ENCODE data around the gene ANXA3. TPM values are rescaled to one million over a fixed set of nuclear protein-coding genes. Genes with fewer than 3 reads are reported as not detected.
A peak's percentile ranks its signal among the peaks of the same experiment; 100 is the strongest.

ANXA3 gene
- polyA plus RNA-seq, 3 donors, result 0.31 to 0.64 (median 0.55) TPM

GRCh38 chr4:78599147-78599546 is 47.6 kb downstream of the ANXA3 start:
- intact Hi-C loops (cut with micrococcal nuclease), result no loop called here
- Histone ChIP-seq H3K79me2 (ENCODE audit: insufficient read depth, low read length) (no peaks in the 10 kb centered on the region), H3K4me3 (replicated peaks in 1 of 3; ENCODE audit: low read depth in 2 of 3, low read length in 3 of 3) (no peak overlapping the region), H3K4me1 (ENCODE audit: control insufficient read depth in 1 of 2, insufficient read depth in 2 of 2, low read length in 2 of 2) (no peaks in the 10 kb centered on the region), H3K27me3 (ENCODE audit: control insufficient read depth in 2 of 2, insufficient read depth in 2 of 2, low read length in 2 of 2) (no peaks in the 10 kb centered on the region), H3K4me2 (replicated peaks; ENCODE audit: extremely low read depth, low read length, poor library complexity, severe bottlenecking) (no peak overlapping the region), H3K27ac (ENCODE audit: low read depth in 1 of 2, low read length in 2 of 2) (no peak overlapping the region), H3K9me3 (replicated peaks in 1 of 2; ENCODE audit: control insufficient read depth in 1 of 2, insufficient read depth in 1 of 2, low read length in 2 of 2) (no peaks in the 10 kb centered on the region), H4K20me1 (ENCODE audit: insufficient read depth, low read length) (no peaks in the 10 kb centered on the region), H3K9ac (ENCODE audit: insufficient read depth, low read length, poor library complexity, severe bottlenecking) (no peak overlapping the region), H2AFZ (ENCODE audit: insufficient read depth, low read depth, low read length, poor library complexity, severe bottlenecking) (no peak overlapping the region), H3K36me3 (replicated peaks in 1 of 2; ENCODE audit: control insufficient read depth in 1 of 2, insufficient read depth in 2 of 2, low read length in 2 of 2) (no peaks in the 10 kb centered on the region)
- Mint-ChIP-seq H3K9me3 (no peaks in the 10 kb centered on the region), H3K27ac (no peak overlapping the region), H3K36me3 (no peaks in the 10 kb centered on the region), H3K27me3 (ENCODE audit: low read depth in 3 of 3) (peaks cover 0 to 3% (median 0%) of the 10 kb centered on the region in 3 donors), H3K4me1 (no peaks in the 10 kb centered on the region), H3K4me3 (no peak overlapping the region)
- TF ChIP-seq CTCF (IDR thresholded peaks at IDR 0.05), result no peak
- WGBS (ENCODE audit: insufficient coverage), result 83% methylated on average over 2 of the region's 4 CpGs
- no peak for DNase-seq

- Mint-ChIP-seq H3K4me1 (no peaks in the 10 kb centered on the region), H3K36me3 (no peaks in the 10 kb centered on the region), H3K27ac (peak overlapping the region in 2 of 7 donors; percentile 32 to 66), H3K9me3 (no peaks in the 10 kb centered on the region), H3K4me3 (no peak overlapping the region), H3K27me3 (ENCODE audit: low read depth in 3 of 3) (peaks cover 0 to 3% (median 0%) of the 10 kb centered on the region in 3 donors)
- Histone ChIP-seq H3K27ac (ENCODE audit: low read depth in 1 of 2, low read length in 2 of 2) (no peak overlapping the region), H2AFZ (ENCODE audit: insufficient read depth, low read depth, low read length, poor library complexity, severe bottlenecking) (no peak overlapping the region), H3K36me3 (replicated peaks in 1 of 2; ENCODE audit: control insufficient read depth in 1 of 2, insufficient read depth in 2 of 2, low read length in 2 of 2) (no peaks in the 10 kb centered on the region), H4K20me1 (ENCODE audit: insufficient read depth, low read length) (no peaks in the 10 kb centered on the region), H3K4me3 (replicated peaks in 1 of 3; ENCODE audit: low read depth in 2 of 3, low read length in 3 of 3) (no peak overlapping the region), H3K9me3 (replicated peaks in 1 of 2; ENCODE audit: control insufficient read depth in 1 of 2, insufficient read depth in 1 of 2, low read length in 2 of 2) (no peaks in the 10 kb centered on the region), H3K4me2 (replicated peaks; ENCODE audit: extremely low read depth, low read length, poor library complexity, severe bottlenecking) (no peak overlapping the region), H3K79me2 (ENCODE audit: insufficient read depth, low read length) (no peaks in the 10 kb centered on the region), H3K9ac (ENCODE audit: insufficient read depth, low read length, poor library complexity, severe bottlenecking) (no peak overlapping the region), H3K27me3 (ENCODE audit: control insufficient read depth in 2 of 2, insufficient read depth in 2 of 2, low read length in 2 of 2) (no peaks in the 10 kb centered on the region), H3K4me1 (ENCODE audit: control insufficient read depth in 1 of 2, insufficient read depth in 2 of 2, low read length in 2 of 2) (no peaks in the 10 kb centered on the region)
- 50% methylated on average over 1 of the region's 2 CpGs for WGBS (ENCODE audit: insufficient coverage)
- TF ChIP-seq CTCF (IDR thresholded peaks at IDR 0.05), result no peak
- intact Hi-C loops (cut with micrococcal nuclease), result no loop called here
- DNase-seq, result no peak
Observed at GRCh38 chr4:78599931-78600375, 48.4 kb downstream of the ANXA3 start.
